HG03095 (cell line): Measurements from ENCODE around the gene NFYC.

Experiments used
- ATAC-seq: cut with Tn5 transposase; IDR thresholded peaks from one replicate; pipeline ENCODE4 v1.9.1; 2021; ENCODE audit warnings: moderate library complexity; ENCODE audit not compliant: unreplicated experiment

The NFYC gene

GRCh38 chr1:40794974-40795715 lies 103.6 kb downstream of the NFYC start:
- no peak for ATAC-seq

- no peak for ATAC-seq
Observed at GRCh38 chr1:40795811-40796586, 104.5 kb downstream of the NFYC start.

- no peak for ATAC-seq
Observed at GRCh38 chr1:40796939-40797667, 105.6 kb downstream of the NFYC start.

- ATAC-seq, result no peak
Observed at GRCh38 chr1:40797668-40798010, 106.1 kb downstream of the NFYC start.

- ATAC-seq, result no peak
Observed at GRCh38 chr1:40798366-40799281, 107.1 kb downstream of the NFYC start.

GRCh38 chr1:40799351-40799867 lies 107.9 kb downstream of the NFYC start:
- ATAC-seq, result no peak

- no peak for ATAC-seq
Observed at GRCh38 chr1:40801742-40802077, 110.2 kb downstream of the NFYC start.

- peak; percentile 61 for ATAC-seq
Observed at GRCh38 chr1:40802078-40802741, 110.7 kb downstream of the NFYC start.

GRCh38 chr1:40802742-40803113 lies 111.2 kb downstream of the NFYC start:
- ATAC-seq, result no peak

- ATAC-seq, result no peak
Observed at GRCh38 chr1:40803447-40803846, 111.9 kb downstream of the NFYC start.

- ATAC-seq, result no peak
Observed at GRCh38 chr1:40803902-40804301, 112.4 kb downstream of the NFYC start.

- no peak for ATAC-seq
Observed at GRCh38 chr1:40806240-40806639, 114.7 kb downstream of the NFYC start.

GRCh38 chr1:40806731-40807695 lies 115.5 kb downstream of the NFYC start:
- no peak for ATAC-seq

- no peak for ATAC-seq
Observed at GRCh38 chr1:40808002-40808401, 116.5 kb downstream of the NFYC start.

GRCh38 chr1:40808444-40808843 lies 116.9 kb downstream of the NFYC start:
- ATAC-seq, result no peak

- ATAC-seq, result no peak
Observed at GRCh38 chr1:40808909-40809308, 117.4 kb downstream of the NFYC start.

GRCh38 chr1:40810927-40811326 lies 119.4 kb downstream of the NFYC start:
- no peak for ATAC-seq

- ATAC-seq, result no peak
Observed at GRCh38 chr1:40815420-40815819, 123.9 kb downstream of the NFYC start.

- ATAC-seq, result no peak
Observed at GRCh38 chr1:40817791-40818263, 126.3 kb downstream of the NFYC start.
